Measurements from ENCODE around the gene DNAJC17. TPM values are rescaled to one million over a fixed set of nuclear protein-coding genes. Genes with fewer than 3 reads are reported as not detected.

Gene DNAJC17
- total RNA-seq, 6 experiments from 2014 or later: 7.8 to 23.7 (median 17.7) TPM

DNA sequence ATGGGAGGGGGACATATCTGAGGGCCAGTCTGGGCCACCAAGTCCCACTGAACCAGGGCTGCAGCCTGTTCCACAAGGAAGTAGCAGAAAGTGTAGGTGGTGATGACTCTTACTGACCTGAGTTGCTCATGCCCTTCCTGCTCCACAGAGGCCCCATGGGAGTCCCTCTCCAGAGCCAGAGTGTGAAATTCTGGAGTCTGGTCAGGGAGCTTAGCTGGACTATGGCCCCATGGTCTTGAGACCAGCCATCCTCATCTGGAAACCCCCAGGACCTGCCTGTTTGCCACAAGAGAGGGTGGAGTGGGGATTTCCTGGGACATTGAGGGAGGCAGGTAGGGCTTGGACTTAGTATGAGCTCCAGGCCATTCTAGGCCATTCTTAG is 39.6 kb upstream of the DNAJC17 start:
- no peak for DNase-seq
- Histone ChIP-seq H3K27ac (no peak overlapping the region), H3K4me3 (no peak overlapping the region), H3K9me3 (no peaks in the 10 kb centered on the region), H3K36me3 (no peaks in the 10 kb centered on the region), H3K4me1 (peaks cover 0 to 12% (median 0%) of the 10 kb centered on the region in 4 donors), H3K27me3 (peaks cover 0 to 11% of the 10 kb centered on the region in 2 donors)
- ATAC-seq: peak in 1 of 4 donors; percentile 22
- TF ChIP-seq CTCF (IDR thresholded peaks at IDR 0.05) (no peak), POLR2A (IDR thresholded peaks at IDR 0.05) (no peak)
- intact Hi-C loops (cut with DNase I): no loop called here

DNA sequence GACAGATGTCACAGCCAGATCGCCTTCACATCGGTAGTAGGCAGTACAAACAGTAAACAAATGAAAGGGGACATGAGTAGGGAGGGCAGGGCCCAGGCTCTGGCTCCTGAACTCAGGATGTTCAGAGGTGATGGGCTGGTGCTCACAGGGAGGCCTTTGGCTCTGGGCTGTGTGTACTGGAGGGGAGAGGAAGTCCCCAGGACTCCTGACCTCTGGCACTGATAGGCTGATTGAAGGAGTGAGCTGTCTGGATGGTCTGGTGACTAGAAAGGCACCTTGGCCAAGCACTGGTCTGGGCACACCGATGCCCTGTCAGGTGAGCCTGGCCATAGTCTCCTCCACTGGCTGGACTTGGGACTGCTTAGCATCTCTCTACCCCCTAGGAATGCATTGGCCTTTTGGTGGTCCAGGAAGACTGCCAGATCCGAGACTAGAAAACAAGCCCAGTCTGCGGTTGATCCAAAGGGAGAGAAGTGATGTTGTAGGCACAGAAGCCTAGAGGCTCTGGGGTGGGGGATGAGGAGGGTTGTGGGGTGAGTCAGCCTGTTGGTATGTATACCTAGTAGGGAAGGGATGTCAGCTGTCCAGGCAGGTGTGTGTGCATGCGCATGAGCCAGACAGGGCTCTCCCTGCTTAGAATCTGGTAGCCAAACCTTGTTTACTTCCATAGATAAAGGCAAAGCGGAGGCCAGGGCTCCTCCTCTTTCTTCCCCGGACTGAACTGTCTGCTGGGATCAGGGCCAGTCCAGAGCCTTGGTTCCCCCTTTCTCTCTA is 38.4 kb upstream of the DNAJC17 start:
- TF ChIP-seq POLR2A (IDR thresholded peaks at IDR 0.05): no peak
- Histone ChIP-seq H3K4me1 (peaks cover 0 to 12% (median 0%) of the 10 kb centered on the region in 4 donors), H3K9me3 (no peaks in the 10 kb centered on the region), H3K36me3 (no peaks in the 10 kb centered on the region), H3K27me3 (peaks cover 0 to 11% of the 10 kb centered on the region in 2 donors), H3K4me3 (no peak overlapping the region), H3K27ac (no peak overlapping the region)
- ATAC-seq: peak; percentile 43 to 91 (median 50)
- DNase-seq: peak in 1 of 3 donors; percentile 76
- WGBS (ENCODE audit: insufficient coverage, low coverage, low lambda C conversion rate, missing lambda C conversion rate): 40% methylated on average over 5 of the region's 8 CpGs
- intact Hi-C loops (cut with DNase I): no loop called here

DNA sequence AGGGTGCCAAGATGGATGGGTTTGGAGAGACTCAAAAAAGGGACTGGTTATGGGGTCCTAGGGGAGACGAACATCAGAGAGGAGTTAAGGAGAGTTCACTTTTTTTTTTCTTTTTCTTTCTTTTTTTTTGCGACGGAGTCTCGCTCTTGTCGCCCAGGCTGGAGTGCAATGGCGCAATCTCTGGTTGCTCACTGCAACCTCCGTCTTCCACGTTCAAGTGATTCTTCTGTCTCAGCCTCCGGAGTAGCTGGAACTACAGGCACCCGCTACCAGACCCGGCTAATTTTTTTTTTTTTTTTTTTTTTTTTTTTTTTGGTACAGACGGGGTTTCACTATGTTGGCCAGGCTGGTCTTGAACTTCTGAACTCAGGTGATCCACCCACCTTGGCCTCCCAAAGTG is 37.8 kb upstream of the DNAJC17 start:
- WGBS (ENCODE audit: insufficient coverage, low coverage, low lambda C conversion rate, missing lambda C conversion rate): 35% methylated on average over 11 of the region's 12 CpGs
- Histone ChIP-seq H3K27ac (no peak overlapping the region), H3K4me1 (peaks cover 0 to 12% (median 0%) of the 10 kb centered on the region in 4 donors)

DNA sequence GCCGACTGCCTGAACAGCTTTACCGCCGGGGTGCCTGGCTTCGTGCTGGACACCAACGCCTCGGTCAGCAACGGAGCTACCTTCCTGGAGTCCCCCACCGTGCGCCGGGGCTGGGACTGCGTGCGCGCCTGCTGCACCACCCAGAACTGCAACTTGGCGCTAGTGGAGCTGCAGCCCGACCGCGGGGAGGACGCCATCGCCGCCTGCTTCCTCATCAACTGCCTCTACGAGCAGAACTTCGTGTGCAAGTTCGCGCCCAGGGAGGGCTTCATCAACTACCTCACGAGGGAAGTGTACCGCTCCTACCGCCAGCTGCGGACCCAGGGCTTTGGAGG is 37.4 kb upstream of the DNAJC17 start:
- TF ChIP-seq POLR2A (IDR thresholded peaks at IDR 0.05) (no peak), CTCF (IDR thresholded peaks at IDR 0.05) (no peak)

More for the DNA sequence above, 37.8 kb upstream of the DNAJC17 start:
- TF ChIP-seq POLR2A (IDR thresholded peaks at IDR 0.05) (no peak), CTCF (IDR thresholded peaks at IDR 0.05) (no peak)
- Histone ChIP-seq H3K9me3 (no peaks in the 10 kb centered on the region), H3K4me3 (peak overlapping the region; percentile 41 to 47 (median 44)), H3K27me3 (peaks cover 0 to 11% of the 10 kb centered on the region in 2 donors), H3K36me3 (no peaks in the 10 kb centered on the region)
- DNase-seq (no peak), ATAC-seq (no peak)
- intact Hi-C loops (cut with DNase I): no loop called here

GRCh38 chr15:40843885-40844695 is 36.8 kb upstream of the DNAJC17 start, which contains the start of gene SPINT1:
SPINT1 (plus strand) TSS chr15:40844048; CDS start chr15:40844555, 507 bp downstream.
- H3K9me3 ChIP-seq: no peaks in the 10 kb centered on the region
- 0% methylated on average over 5 of the region's 89 CpGs for WGBS (ENCODE audit: insufficient coverage, low coverage, low lambda C conversion rate, missing lambda C conversion rate)
- no peak for TF ChIP-seq POLR2A (IDR thresholded peaks at IDR 0.05)
- no peak for TF ChIP-seq CTCF (IDR thresholded peaks at IDR 0.05)
- H3K27ac ChIP-seq: no peak within 1 kb of the TSS
- H3K4me1 ChIP-seq: peaks cover 0 to 12% (median 0%) of the 10 kb centered on the region in 4 donors
- no peaks in the 10 kb centered on the region for H3K36me3 ChIP-seq
- DNase-seq (no peak), ATAC-seq (peak in 3 of 4 donors; percentile 24 to 32 (median 26))
- intact Hi-C loops (cut with DNase I): no loop called here
- H3K4me3 ChIP-seq: peak within 1 kb of the TSS; percentile 41 to 47 (median 44)
- peaks cover 0 to 11% of the 10 kb centered on the region in 2 donors for H3K27me3 ChIP-seq

More for the DNA sequence above, 37.4 kb upstream of the DNAJC17 start:
- Histone ChIP-seq H3K4me1 (peaks cover 0 to 12% (median 0%) of the 10 kb centered on the region in 4 donors), H3K9me3 (no peaks in the 10 kb centered on the region), H3K27me3 (peaks cover 0 to 11% of the 10 kb centered on the region in 2 donors), H3K36me3 (no peaks in the 10 kb centered on the region), H3K27ac (no peak overlapping the region), H3K4me3 (peak overlapping the region; percentile 41 to 47 (median 44))
- ATAC-seq (peak in 2 of 4 donors; percentile 21 to 22), DNase-seq (peak in 1 of 3 donors; percentile 40)
- WGBS (ENCODE audit: insufficient coverage, low coverage, low lambda C conversion rate, missing lambda C conversion rate): 23% methylated on average over 4 of the region's 28 CpGs
- intact Hi-C loops (cut with DNase I): no loop called here
